ENCODE results near the gene ABCC2.
A peak's percentile ranks its signal among the peaks of the same experiment; 100 is the strongest.

The ABCC2 gene

DNA sequence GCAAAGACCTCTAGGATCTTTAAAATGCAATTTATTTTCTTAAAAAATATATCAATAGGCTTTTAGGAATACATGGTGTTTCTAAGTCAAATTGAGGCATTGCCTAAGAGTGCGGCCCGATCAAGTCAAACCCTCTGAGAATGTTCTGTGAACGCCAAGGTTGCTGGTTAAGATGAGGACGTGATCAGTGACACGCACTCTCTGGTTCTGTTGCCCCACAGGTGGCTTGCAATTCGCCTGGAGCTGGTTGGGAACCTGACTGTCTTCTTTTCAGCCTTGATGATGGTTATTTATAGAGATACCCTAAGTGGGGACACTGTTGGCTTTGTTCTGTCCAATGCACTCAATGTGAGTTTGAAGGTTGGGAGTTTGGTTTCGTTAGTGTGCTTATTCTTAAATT lies 59.3 kb downstream of the ABCC2 start:
- Histone ChIP-seq H3K36me3 (no peaks in the 10 kb centered on the region), H3K4me3 (ENCODE audit: low read depth in 1 of 2, low read length in 1 of 2) (no peak overlapping the region), H3K4me1 (ENCODE audit: control insufficient read depth in 1 of 2, insufficient read depth in 1 of 2, low read depth in 1 of 2, low read length in 1 of 2) (peaks cover 34 to 42% of the 10 kb centered on the region in 2 experiments), H3K27me3 (no peaks in the 10 kb centered on the region), H3K27ac (no peak overlapping the region), H3K9me3 (no peaks in the 10 kb centered on the region)
- TF ChIP-seq, protein P1, sequence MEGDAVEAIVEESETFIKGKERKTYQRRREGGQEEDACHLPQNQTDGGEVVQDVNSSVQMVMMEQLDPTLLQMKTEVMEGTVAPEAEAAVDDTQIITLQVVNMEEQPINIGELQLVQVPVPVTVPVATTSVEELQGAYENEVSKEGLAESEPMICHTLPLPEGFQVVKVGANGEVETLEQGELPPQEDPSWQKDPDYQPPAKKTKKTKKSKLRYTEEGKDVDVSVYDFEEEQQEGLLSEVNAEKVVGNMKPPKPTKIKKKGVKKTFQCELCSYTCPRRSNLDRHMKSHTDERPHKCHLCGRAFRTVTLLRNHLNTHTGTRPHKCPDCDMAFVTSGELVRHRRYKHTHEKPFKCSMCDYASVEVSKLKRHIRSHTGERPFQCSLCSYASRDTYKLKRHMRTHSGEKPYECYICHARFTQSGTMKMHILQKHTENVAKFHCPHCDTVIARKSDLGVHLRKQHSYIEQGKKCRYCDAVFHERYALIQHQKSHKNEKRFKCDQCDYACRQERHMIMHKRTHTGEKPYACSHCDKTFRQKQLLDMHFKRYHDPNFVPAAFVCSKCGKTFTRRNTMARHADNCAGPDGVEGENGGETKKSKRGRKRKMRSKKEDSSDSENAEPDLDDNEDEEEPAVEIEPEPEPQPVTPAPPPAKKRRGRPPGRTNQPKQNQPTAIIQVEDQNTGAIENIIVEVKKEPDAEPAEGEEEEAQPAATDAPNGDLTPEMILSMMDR (IDR thresholded peaks at IDR 0.05): no peak

DNA sequence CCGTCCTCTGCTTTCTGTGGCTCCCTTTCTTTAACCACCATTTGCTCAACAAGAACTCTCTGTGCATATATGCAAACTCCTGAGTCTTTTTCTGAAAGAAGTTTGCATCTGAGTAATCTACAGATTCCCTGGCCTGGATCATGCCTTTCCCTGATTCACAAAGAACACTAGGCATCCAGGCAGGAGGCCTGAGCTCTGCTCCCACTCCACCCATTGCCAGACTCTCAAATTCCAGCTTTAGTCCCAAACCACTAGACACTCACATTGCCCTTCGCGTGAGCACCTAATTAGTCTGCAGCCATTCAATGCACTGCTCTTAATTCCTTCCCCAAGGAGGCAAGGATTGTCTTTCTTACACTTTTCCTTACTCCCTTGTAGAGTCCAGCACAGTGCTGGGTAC lies 60.9 kb downstream of the ABCC2 start:
- no peaks in the 10 kb centered on the region for H3K27me3 ChIP-seq
- TF ChIP-seq, protein P1 (IDR thresholded peaks at IDR 0.05): no peak
- peak overlapping the region; percentile 58 for H3K27ac ChIP-seq

GRCh38 chr10:99844433-99844955 lies 62.1 kb downstream of the ABCC2 start:
- H3K9me3 ChIP-seq: no peaks in the 10 kb centered on the region
- H3K27me3 ChIP-seq: no peaks in the 10 kb centered on the region
- no peak overlapping the region for H3K4me3 ChIP-seq (ENCODE audit: low read depth in 1 of 2, low read length in 1 of 2)
- TF ChIP-seq, protein P1 (IDR thresholded peaks at IDR 0.05): no peak
- peaks cover 42 to 54% of the 10 kb centered on the region in 2 experiments for H3K4me1 ChIP-seq (ENCODE audit: control insufficient read depth in 1 of 2, insufficient read depth in 1 of 2, low read depth in 1 of 2, low read length in 1 of 2)
- no peaks in the 10 kb centered on the region for H3K36me3 ChIP-seq
- H3K27ac ChIP-seq: peak overlapping the region; percentile 58

More for the DNA sequence above, 60.9 kb downstream of the ABCC2 start:
- Histone ChIP-seq H3K4me3 (ENCODE audit: low read depth in 1 of 2, low read length in 1 of 2) (no peak overlapping the region), H3K9me3 (no peaks in the 10 kb centered on the region), H3K4me1 (ENCODE audit: control insufficient read depth in 1 of 2, insufficient read depth in 1 of 2, low read depth in 1 of 2, low read length in 1 of 2) (peaks cover 38 to 48% of the 10 kb centered on the region in 2 experiments), H3K36me3 (no peaks in the 10 kb centered on the region)

GRCh38 chr10:99845837-99846382 lies 63.5 kb downstream of the ABCC2 start:
- Histone ChIP-seq H3K9me3 (no peaks in the 10 kb centered on the region), H3K4me3 (ENCODE audit: low read depth in 1 of 2, low read length in 1 of 2) (peak overlapping the region; percentile 46 to 53), H3K27me3 (no peaks in the 10 kb centered on the region), H3K27ac (peak overlapping the region; percentile 58), H3K4me1 (ENCODE audit: control insufficient read depth in 1 of 2, insufficient read depth in 1 of 2, low read depth in 1 of 2, low read length in 1 of 2) (peaks cover 54 to 66% of the 10 kb centered on the region in 2 experiments), H3K36me3 (no peaks in the 10 kb centered on the region)
- TF ChIP-seq, protein P1 (IDR thresholded peaks at IDR 0.05): peak; percentile 83

GRCh38 chr10:99849057-99849456 lies 66.6 kb downstream of the ABCC2 start:
- H3K4me1 ChIP-seq (ENCODE audit: control insufficient read depth in 1 of 2, insufficient read depth in 1 of 2, low read depth in 1 of 2, low read length in 1 of 2): peaks cover 51 to 63% of the 10 kb centered on the region in 2 experiments
- TF ChIP-seq, protein P1 (IDR thresholded peaks at IDR 0.05): no peak
- H3K36me3 ChIP-seq: no peaks in the 10 kb centered on the region

More at GRCh38 chr10:99849057-99849456, 66.6 kb downstream of the ABCC2 start:
- H3K27me3 ChIP-seq: no peaks in the 10 kb centered on the region
- H3K9me3 ChIP-seq: no peaks in the 10 kb centered on the region
- H3K27ac ChIP-seq: peak overlapping the region; percentile 71
- no peak overlapping the region for H3K4me3 ChIP-seq (ENCODE audit: low read depth in 1 of 2, low read length in 1 of 2)

All from neutrophil (primary cell).